K562 (cell line): Measurements from ENCODE around the gene STOX2.

ENCODE experiments used
- AFF1 ChIP-seq, 2 experiments: fragments of 450-650 bp; IDR thresholded peaks; 2 replicates each; pipeline ENCODE4 v1.6.1; 2018; ENCODE audit warnings: mild to moderate bottlenecking in 2 of 2, low read depth in 1 of 2; ENCODE audit not compliant: partially characterized antibody in 2 of 2
- CBFA2T3 ChIP-seq: fragments of 450-650 bp; IDR thresholded peaks from 2 replicates; pipeline ENCODE4 v1.6.1; 2017
- CREM ChIP-seq: IDR thresholded peaks from 2 replicates; pipeline ENCODE4 v1.6.1; 2014; ENCODE audit warnings: antibody characterized with exemption, low read depth
- CTCF ChIP-seq, 3 experiments: IDR thresholded peaks in 2 of 3; conservative IDR thresholded peaks in 1 of 3; 2 replicates each; pipeline ENCODE4 v1.5.1; 2011 to 2012; ENCODE audit warnings: low read length in 3 of 3, mild to moderate bottlenecking in 3 of 3, control low read depth in 2 of 3, improper control_type of control experiment in 1 of 3, inconsistent platforms in 1 of 3, low read depth in 1 of 3, mixed read lengths in 1 of 3, moderate library complexity in 1 of 3; ENCODE audit not compliant: insufficient read depth in 2 of 3
- ELK1 ChIP-seq: sonication (generic); formaldehyde crosslinking; IDR thresholded peaks from 2 replicates; pipeline ENCODE4 v1.8.1; 2022; ENCODE audit warnings: missing genetic modification reagents
- EP300 ChIP-seq: IDR thresholded peaks from 2 replicates; pipeline ENCODE4 v1.6.1; 2012; ENCODE audit warnings: low read length, improper control_type of control experiment
- EZH2 ChIP-seq: IDR thresholded peaks from 2 replicates; pipeline ENCODE4 v1.6.1; 2012; ENCODE audit warnings: low read depth, mild to moderate bottlenecking, inconsistent platforms, low read length, borderline replicate concordance
- HIVEP1 ChIP-seq: fragments of 250-450 bp; sonication (Bioruptor Pico); IDR thresholded peaks from 2 replicates; pipeline ENCODE4 v1.4.0; 2020; ENCODE audit warnings: mild to moderate bottlenecking
- PRPF4 ChIP-seq: fragments of 200-400 bp; formaldehyde crosslinking; IDR thresholded peaks from one replicate; pipeline ENCODE4 v1.6.1; 2017; ENCODE audit warnings: low read length, low read depth, mild to moderate bottlenecking; ENCODE audit not compliant: insufficient read depth, poor library complexity, severe bottlenecking
- SMARCA5 ChIP-seq: fragments of 450-650 bp; IDR thresholded peaks from 2 replicates; pipeline ENCODE4 v1.6.1; 2016
- TEAD2 ChIP-seq: fragments of 450-650 bp; IDR thresholded peaks from 2 replicates; pipeline ENCODE4 v1.6.1; 2016; ENCODE audit warnings: missing genetic modification characterization, control low read depth, missing compliant biosample characterization
- YY1 ChIP-seq, 3 experiments: IDR thresholded peaks; 2 replicates each; pipeline ENCODE4 v1.6.1; 2011; ENCODE audit warnings: low read length in 2 of 3, mild to moderate bottlenecking in 2 of 3, moderate library complexity in 2 of 3, borderline replicate concordance in 1 of 3, control low read depth in 1 of 3, low read depth in 1 of 3; ENCODE audit not compliant: insufficient read depth in 3 of 3, insufficient replicate concordance in 2 of 3, control insufficient read depth in 1 of 3, insufficient read length in 1 of 3; ENCODE audit errors: extremely low read depth in 1 of 3

GRCh38 chr4:183871581-183871980, 33.5 kb upstream of the STOX2 start:
- TF ChIP-seq ELK1 (CRISPR knock-in tag) (no peak), EZH2 (no peak), CTCF (IDR thresholded peaks at IDR 0.05 in 2 of 3, conservative IDR thresholded peaks at IDR 0.05 in 1 of 3; ENCODE audit: insufficient read depth in 2 of 3, low read depth in 1 of 3, low read length in 3 of 3) (no peak), CREM (no peak), AFF1 (IDR thresholded peaks at IDR 0.05; ENCODE audit: low read depth in 1 of 2, partially characterized antibody in 2 of 2) (no peak), HIVEP1 (CRISPR knock-in tag) (no peak), CBFA2T3 (no peak), TEAD2 (no peak), SMARCA5 (no peak), YY1 (IDR thresholded peaks at IDR 0.05; ENCODE audit: borderline replicate concordance in 1 of 3, control insufficient read depth in 1 of 3, extremely low read depth in 1 of 3, insufficient read depth in 3 of 3, insufficient read length in 1 of 3, insufficient replicate concordance in 2 of 3, low read depth in 1 of 3, low read length in 2 of 3) (no peak), PRPF4 (no peak), EP300 (no peak)
